ENCODE results near the gene PDZRN3. TPM values are rescaled to one million over a fixed set of nuclear protein-coding genes. Genes with fewer than 3 reads are reported as not detected.
A peak's percentile ranks its signal among the peaks of the same experiment; 100 is the strongest.

Gene PDZRN3
- total RNA-seq, 1 experiment from 2014 or later = 1.7 TPM

DNA sequence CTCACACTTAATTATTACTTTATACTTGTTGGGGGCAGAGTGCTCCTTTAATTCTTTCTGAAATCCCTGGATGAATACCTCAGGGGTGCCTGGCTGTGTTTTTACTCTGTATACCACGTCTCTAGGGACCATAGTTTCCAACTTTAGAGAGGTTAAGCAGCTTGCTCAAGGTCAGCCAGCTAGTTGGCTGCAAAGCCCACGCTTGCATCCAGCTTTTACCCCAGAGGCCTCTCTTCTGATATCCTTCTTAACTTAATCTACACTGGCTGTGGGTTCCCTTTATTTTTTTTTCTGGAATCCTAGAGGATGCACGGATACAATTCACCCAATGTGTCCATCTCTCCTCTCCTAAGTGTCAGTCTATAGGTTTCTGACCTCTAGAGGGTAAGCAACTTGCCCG is 1.4 kb downstream of the PDZRN3 start:
- DNase-seq (ENCODE audit: low read depth) = no peak

DNA sequence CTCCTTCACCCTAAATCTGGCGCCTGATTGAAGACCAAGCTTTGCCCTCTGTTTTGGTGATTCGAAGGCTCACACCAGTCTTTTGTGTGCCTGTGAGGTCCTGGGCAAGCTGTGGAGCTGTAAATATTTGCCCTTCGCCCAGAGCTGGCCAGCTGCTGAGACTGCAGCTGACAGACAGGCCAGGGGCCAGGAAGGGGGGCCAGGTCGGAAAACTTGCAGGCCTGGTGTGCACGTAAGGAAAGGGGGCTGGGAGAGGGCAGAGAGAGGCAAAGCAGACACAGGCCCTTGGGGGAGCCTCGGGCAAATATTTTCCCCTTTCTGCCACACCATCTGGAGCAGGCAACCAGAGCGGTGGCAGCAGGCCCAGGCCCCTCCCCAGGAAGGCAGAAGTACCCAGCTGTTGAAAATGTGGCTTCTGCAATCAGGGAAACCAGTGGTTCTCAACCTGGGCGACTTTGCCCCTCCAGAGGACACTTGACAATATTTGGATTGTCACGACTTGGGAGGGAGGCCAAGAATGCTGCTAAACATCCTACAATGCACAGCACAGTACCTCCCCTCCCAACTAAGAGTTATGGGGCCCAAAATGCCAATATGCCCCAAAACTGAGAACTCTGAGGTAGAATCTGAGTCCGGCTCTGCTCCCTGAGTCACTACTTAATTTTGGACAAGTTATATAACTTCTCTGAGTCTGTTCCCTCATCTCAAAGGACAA is 2.5 kb downstream of the PDZRN3 start:
- no peak for DNase-seq (ENCODE audit: low read depth)

DNA sequence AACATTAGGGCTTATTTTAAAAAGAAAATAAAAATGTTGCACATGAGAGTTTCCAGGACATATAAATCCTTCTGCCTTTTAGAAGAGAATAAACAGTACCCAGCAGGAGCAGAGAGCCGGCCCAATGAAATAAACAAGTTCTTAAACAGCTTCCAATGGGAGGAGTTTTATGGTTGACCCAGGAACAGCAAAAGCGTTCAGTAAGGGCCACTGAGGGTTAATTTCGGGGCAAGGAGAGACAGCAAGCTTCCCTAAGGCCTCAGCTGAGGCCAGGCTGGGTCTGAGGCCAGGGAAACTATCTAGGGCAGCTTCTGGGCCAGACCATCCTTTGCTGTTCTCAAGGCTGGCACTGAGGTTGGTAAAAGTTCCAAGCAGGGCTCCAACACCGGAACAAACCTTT is 3.4 kb downstream of the PDZRN3 start:
- no peak for DNase-seq (ENCODE audit: low read depth)

DNA sequence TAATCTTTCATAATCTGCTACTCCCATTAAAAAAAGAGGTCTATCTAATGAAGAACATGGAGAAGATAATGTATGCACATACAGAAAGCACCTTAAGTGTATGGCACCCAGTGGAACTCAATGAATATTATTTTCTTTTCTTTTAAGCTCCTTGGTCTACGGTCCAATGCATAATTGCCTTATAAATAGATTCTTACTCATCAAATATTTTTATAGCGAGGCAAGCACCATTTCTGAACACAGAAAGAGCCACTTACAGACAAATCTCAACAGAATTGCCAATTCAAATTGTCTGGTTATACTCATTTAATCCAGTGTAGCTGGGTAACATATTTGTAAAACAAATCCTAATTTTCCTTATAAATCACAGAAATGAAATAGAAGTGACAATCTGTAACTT is 6.3 kb downstream of the PDZRN3 start:
- DNase-seq (ENCODE audit: low read depth) = no peak

DNA sequence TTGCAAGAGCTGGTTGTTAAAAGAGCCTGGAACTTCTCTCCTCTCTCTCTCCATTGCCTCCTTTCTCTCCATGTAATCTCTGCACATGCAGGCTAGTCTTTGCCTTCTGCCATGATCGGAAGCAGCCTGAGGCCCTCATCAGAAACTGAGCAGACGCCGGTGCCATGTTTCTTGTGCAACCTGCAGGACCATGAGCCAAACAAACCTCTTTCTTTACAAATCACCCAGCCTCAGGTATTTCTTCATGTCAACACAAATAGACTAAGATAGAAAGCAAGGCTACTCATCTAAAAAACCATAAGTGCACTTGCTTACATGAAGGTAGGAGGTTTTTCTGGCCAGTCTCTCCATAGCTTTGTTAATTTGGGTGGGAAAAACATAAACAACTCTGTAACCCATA is 8.7 kb downstream of the PDZRN3 start:
- no peak for DNase-seq (ENCODE audit: low read depth)

DNA sequence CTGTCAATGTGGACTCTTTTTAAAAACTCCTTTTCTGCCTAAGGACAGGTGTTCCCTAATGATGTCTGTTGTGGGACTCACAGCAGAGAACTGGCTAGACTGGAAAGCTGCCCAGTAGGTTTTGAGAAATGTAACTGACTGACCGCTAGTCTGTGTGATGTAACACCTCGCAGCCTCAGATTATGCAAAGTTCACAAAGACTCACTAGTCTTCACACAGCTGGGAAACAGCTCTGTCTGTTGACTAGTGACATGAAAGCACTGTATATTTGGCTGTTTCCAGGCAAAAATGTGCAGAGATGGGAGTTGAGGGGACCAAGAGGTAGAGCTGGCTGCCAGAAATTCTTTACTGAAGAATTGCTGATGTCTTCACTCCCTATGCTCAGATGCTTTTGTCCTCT is 10.3 kb downstream of the PDZRN3 start:
- DNase-seq (ENCODE audit: low read depth) = peak; percentile 33

DNA sequence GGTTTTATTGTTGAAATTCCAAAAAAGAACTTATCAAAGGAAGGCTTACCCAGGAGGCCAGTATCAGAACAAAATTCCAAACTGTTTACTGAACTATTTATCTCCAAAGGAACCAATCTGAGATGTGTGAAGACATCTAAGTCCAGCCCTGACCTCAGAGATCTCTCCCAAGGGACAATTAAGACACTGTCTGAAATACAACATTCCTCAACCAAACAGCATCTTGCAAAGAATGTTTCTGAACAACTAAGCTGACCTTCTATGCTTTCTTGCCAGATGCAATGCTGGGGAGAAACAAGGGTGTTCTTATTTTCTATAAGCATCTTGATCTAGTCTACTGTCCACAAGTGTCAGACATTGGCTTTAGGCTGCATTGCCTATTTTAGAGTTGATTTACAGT is 13.6 kb downstream of the PDZRN3 start:
- no peak for DNase-seq (ENCODE audit: low read depth)

DNA sequence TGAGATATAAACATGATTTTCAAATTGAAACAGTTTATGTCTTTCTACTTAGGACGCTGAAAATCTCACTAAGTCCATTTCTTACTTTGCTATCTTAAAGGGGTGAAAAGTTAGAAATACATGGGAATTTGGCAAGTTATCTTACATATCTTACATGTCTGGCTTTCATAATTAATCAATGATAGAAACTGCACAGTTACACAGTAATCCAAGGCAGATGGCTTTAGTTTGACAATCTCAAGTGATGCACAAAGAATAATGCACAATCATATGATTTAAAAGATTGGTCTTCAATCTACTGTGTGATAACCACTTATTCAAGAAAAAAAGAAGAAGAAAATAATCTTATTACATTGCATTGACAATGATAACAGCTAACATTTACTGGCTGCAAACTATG is 14.2 kb downstream of the PDZRN3 start:
- DNase-seq (ENCODE audit: low read depth) = no peak

DNA sequence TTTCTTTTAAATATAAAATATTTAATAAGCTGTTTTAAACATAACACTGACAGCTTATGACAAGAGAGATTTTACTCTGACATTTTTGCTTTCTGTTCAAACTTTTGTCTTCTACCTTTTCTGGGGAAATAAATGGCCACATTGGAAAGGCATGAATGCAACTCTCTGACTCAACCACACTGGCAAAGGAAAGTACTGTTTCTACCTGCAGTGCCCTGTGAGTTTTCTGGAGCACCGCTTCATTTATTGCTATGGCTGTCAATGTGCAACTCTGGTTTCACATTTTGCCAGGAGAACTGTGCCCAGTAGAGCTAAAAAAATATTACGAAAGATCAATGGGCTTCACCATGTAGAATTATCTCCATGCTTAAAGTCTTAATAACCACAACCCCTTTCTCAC is 15.1 kb downstream of the PDZRN3 start:
- DNase-seq (ENCODE audit: low read depth) = no peak

DNA sequence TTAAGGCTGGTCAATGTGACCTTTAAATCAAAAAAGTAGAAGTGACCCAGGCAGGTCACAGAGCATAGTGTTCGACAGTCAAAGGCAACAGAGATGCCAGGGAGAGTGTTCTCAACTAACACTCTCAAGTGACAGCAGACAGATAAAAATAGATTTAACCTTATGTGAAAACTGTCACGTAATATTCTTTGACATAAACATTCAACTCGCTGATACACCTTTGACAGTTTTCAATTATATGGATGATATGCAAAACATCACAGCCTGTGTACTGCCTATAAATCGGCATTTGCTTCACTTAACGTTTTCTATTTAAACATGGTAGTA is 15.5 kb downstream of the PDZRN3 start:
- DNase-seq (ENCODE audit: low read depth) = no peak

DNA sequence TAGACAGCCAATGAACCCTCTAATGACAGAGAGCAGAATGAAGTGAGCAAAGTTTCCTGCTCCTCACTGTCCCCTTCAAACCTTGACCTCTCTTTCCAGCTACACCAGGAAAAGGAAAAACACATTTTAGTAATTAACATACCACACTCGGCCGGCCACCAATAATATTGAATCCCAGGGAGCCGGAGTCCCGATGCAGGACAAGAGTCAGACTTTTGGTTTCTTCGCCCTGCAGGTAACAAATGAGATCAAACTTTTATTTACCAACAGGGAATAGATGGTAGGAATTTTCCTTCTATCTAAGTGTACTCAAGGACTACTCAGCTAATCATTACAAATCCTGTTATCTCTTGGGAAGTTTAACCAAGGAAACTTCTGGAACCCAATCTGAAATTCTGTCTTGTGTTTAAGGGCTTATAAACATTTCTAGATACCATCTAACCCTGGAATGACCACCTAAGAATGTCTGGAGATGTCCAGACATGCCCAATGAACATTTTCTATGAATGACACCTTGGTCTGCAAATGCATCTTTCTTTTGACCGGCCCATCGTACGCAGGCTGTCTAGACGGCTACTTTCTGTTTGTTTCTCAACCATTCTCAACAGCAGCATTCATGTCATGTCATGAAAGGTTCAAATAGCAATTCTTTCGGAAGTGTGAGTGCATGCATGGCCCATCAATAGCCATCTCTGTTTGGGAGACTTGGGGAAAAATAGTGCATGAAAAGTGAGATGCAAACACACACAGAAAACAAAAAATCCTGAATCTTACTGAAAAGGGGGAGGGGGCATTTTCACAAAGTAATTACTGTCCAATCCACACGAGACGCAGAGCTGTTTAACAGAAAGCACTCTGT is 16.1 kb downstream of the PDZRN3 start:
- DNase-seq (ENCODE audit: low read depth) = no peak

DNA sequence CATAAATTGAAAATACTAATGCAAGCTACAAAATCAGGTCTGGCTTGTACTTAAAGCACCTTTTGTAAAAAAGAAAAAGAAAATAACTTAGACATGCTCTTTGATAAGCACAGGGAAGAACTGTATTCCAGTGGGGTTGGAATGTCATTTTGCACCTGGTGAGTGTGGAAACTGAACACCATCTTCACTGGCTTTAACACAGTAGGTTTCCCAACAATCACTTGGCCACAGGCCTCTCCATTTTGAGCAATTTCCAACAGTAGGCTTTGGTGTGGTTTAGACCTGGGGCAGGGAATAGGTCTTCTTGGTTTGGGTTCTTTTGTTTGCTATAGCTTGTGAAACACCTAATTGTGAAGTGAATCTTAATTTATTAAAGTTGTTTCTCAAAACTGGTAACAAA is 18.9 kb downstream of the PDZRN3 start:
- no peak for DNase-seq (ENCODE audit: low read depth)

DNA sequence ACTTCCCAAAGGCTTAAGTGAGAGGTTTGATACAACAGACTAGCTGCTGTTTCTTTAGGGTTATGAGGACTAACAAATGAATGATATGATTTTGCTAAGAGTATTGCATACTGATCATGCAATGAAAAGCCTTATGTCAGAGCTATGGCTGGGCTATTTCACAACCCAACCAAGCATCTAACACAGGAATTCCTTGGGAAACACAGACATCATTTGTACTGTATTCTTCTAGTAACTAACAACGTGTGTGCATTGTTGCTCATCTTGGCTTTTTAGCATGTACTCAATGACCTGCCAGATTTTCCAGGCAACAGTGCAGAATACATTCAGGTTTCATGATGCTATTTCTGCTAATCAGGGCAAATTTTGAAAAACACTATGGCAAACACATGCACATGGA is 19.3 kb downstream of the PDZRN3 start:
- no peak for DNase-seq (ENCODE audit: low read depth)

DNA sequence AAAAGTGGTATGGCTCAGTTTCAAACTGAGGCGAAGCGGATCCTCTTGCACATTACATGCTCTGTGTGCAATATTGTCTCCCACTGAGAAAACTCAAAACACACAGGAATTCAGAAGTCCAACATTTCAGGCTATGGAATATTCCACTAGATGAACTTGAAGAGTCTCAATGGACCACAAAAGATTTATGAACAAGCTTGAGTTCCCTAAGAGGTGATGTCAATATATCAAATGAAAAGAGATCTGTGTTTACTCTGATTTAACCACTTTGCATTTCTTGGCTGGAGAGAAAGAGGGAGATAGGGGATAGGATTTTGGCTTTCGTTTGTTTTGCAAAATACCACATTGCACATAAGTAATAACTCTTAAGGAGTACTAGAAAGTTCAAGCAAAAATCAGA is 20.3 kb downstream of the PDZRN3 start:
- no peak for DNase-seq (ENCODE audit: low read depth)

DNA sequence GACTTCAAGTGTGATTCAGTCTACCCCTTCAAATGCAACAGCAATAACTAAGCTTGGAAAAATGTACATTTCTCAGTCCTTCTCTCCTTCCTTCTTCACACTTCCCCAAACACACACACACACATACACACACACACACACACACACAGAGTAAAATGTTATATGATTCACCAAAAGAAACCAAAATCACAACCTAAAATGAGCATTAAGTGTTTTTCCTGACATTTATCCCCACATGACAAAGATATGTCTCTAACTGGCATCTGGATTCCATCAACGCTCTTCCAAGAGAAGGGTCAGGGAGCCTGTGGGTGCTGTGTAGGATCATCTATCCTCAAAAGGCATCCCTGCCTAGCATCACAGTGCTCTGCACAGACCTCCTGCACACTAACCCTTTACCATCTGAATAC is 21.0 kb downstream of the PDZRN3 start:
- no peak for DNase-seq (ENCODE audit: low read depth)

DNA sequence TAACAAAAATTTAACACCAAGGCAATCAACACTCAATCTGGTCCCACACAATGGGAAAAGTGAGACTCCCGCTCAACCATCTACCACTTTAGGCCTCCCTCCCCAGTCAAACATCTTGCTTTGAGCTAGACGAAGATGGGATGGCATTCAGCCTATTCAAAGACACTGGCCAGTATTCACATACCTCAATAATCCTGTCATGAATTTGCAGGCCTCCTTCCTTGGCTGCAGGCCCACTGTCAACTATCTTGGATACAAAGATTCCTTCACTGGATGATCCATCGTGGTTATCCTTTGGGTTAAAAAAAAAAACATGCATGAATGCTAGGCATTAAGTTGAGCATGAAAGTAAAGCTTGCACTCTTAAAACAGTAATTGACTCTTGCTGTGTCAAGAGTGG is 22.6 kb downstream of the PDZRN3 start:
- DNase-seq (ENCODE audit: low read depth) = peak; percentile 47

DNA sequence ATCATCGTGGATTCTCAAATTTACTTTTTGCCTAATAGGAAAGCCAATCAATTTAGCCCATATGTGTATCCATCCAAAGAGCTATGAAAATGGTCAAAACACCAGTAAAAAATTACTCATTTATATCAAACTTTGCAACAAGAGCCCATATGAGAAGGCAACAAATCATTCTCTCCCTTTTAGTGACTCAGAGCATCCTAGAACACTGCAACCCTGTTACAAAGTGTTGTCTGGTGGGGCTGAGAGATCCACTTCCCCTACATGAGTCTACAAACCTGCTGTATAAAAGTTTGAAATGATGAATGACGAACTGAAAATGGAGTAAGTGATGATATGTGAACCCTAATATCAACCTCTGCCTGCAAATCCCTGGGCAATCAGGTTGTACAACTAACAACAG is 23.3 kb downstream of the PDZRN3 start:
- no peak for DNase-seq (ENCODE audit: low read depth)

DNA sequence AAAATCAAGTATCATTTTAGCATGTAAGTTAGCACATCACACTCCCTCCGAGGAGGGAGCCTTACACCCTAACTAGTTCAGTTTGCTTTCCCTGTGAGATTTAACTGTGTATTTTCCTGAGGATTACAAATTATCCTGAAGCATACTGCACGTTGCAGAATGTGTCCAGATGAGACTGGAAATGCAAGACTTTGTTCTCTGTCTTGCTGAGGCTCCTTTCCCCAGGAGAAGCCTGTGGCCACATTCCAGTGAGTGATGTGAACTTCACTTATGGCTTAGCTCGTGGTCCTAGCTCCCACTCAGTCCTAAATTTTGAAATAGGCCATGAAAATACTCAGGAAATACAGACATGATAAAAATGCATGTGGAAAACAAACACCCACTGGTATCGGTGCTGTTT is 23.7 kb downstream of the PDZRN3 start:
- DNase-seq (ENCODE audit: low read depth) = no peak

DNA sequence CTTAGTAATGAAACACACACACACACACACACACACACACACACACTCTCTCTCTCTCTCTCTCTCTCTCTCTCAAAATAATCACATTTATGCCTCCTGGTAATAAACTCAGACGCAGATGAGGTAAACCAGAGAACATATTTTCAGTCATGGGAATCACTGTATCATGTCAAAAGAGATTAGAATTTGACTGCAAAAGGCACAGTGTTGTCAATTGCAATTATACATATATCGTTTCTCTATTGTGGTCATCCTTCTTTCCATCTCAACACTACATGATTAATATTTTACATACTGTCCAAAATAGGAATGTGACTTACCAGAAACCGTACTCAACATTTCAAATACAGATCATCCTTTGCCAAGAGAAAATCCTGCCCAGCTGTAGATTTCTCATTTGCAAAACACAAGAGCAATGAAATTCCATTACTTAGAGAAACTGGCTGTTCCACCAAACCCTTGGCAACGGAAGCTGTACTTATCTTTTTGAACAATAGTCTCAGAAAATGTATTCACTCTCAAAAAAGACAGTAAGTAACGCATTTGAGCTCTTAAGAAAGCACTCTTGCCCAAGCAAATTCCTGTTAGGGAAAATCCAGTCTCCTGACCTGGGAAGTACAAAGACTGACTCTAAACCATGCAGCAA is 24.3 kb downstream of the PDZRN3 start:
- no peak for DNase-seq (ENCODE audit: low read depth)

DNA sequence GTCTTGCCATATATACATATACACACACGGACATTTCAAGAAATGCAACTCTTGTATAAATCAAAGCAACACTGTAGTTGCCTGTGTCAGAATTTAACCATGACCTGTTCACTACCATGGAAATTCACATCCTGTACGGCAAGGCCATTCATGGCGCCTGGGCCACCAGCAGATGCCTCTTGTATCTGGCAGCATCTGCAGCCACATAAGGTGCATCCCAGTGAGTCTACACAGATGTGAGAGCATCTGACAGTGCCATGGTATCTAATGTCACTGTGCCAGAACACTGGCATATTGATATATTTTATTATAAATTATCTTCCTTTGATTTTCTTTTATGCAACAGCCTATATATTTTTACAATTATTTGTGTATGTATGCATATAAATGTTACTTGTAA is 25.1 kb downstream of the PDZRN3 start:
- DNase-seq (ENCODE audit: low read depth) = no peak

DNA sequence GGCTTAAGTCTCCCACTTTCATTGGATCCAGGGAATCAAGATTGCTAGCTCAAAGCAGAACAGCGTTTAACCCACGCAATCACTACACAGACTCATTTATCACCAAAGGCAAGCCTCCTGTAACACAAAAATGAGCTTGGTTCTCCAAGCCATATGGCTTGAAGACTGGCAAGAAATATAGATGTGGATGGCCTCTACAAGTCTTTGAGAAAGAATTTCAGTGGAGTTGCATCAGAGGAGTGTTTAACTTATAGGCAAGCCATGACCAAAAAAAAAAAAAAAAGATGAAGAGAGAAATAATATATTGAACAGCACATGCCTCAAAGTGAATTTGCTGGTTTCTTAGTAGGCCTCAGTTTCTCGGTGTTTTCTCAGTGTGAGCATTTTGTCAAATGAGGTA is 27.3 kb downstream of the PDZRN3 start:
- DNase-seq (ENCODE audit: low read depth) = no peak

DNA sequence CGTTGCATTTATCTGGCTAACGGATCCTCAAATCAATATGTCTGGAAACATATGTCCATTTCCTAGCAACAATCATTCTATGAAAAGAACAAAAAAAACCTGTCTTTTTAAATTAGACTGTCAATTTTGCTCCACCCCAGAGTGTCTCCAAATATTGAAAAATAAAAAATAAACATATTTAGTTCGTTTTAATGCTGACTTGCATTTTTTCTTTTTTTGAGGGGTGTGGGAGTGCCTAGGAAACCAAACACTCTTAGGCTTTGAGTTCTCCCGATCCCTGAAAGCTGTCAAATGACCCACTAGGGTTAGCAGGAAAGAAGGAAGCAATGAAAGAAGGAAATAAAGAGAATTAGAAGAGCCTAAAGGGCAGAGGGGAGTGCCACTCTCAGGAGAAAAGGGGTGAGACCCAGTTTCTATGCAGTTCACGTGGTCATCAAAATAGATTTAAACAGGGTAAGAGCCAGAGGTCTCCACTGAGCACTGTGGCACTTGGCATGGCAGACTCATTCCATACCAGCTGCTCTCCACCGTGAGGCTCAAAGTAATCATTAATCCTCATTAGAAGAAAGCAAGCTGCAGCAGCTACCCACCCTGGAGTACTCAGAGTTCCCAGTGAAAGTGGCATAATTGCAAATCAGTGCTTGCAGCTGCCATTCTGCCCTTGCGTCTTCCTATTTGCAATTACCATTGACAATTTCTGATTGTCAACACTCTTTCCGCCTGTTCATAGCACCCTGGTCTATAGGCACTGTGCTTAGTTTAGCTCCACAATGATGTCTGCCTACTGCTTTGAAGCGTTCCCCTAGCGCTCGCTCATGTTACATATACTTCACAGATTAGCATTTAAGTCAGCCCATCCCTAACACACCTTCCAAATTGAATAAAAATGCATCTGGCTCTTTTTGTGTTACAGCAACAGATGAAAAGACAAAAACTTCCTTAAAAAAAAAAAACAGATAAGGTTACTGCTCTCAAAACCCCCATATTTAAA is 32.3 kb downstream of the PDZRN3 start:
- DNase-seq (ENCODE audit: low read depth) = no peak

Data from M059J (cell line).